Trophoblast cell (in vitro differentiated cells and primary cell): ENCODE results near the gene RRBP1.

Source experiments
- DNase-seq, 2 donors: peaks; one replicate each; pipeline ENCODE4 v3.0.0-alpha.2; 2016
- H2AFZ ChIP-seq: 2 replicates; pipeline ENCODE4 v1.6.1; 2013; ENCODE audit warnings: low read length, moderate library complexity, mild to moderate bottlenecking; ENCODE audit not compliant: insufficient read depth, poor library complexity
- H2AK5ac ChIP-seq: 2 replicates; pipeline ENCODE4 v1.6.1; 2013; ENCODE audit warnings: mild to moderate bottlenecking, low read length
- H2BK120ac ChIP-seq: 2 replicates; pipeline ENCODE4 v1.6.1; 2013; ENCODE audit warnings: low read length, mild to moderate bottlenecking, moderate library complexity; ENCODE audit not compliant: insufficient read depth, poor library complexity
- H2BK12ac ChIP-seq: 2 replicates; pipeline ENCODE4 v1.6.1; 2013; ENCODE audit warnings: mild to moderate bottlenecking, low read length, moderate library complexity
- H2BK5ac ChIP-seq: 2 replicates; pipeline ENCODE4 v1.6.1; 2013; ENCODE audit warnings: low read length, low read depth, moderate library complexity, mild to moderate bottlenecking; ENCODE audit not compliant: poor library complexity
- H3K14ac ChIP-seq: 2 replicates; pipeline ENCODE4 v1.6.1; 2013; ENCODE audit warnings: mild to moderate bottlenecking, low read length
- H3K18ac ChIP-seq: 2 replicates; pipeline ENCODE4 v1.6.1; 2013; ENCODE audit warnings: mild to moderate bottlenecking, low read length
- H3K23ac ChIP-seq: 2 replicates; pipeline ENCODE4 v1.6.1; 2013; ENCODE audit warnings: low read length
- H3K27ac ChIP-seq: 2 replicates; pipeline ENCODE4 v1.5.1; 2013; ENCODE audit warnings: low read depth, mild to moderate bottlenecking, inconsistent platforms, low read length, moderate library complexity
- H3K27me3 ChIP-seq: 2 replicates; pipeline ENCODE4 v1.6.1; 2013; ENCODE audit warnings: inconsistent platforms, mild to moderate bottlenecking, low read length, moderate library complexity; ENCODE audit not compliant: insufficient read depth
- H3K36me3 ChIP-seq, 2 experiments: 1 replicate in 1 of 2; 2 replicates in 1 of 2; pipeline ENCODE4 v1.6.1; 2013; ENCODE audit warnings: low read length in 2 of 2, mild to moderate bottlenecking in 2 of 2, moderate library complexity in 1 of 2; ENCODE audit not compliant: insufficient read depth in 2 of 2, control insufficient read depth in 1 of 2
- H3K4ac ChIP-seq: 2 replicates; pipeline ENCODE4 v1.6.1; 2013; ENCODE audit warnings: low read depth, mild to moderate bottlenecking, low read length, moderate library complexity
- H3K4me1 ChIP-seq, 2 experiments: 1 replicate in 1 of 2; 2 replicates in 1 of 2; pipeline ENCODE4 v1.6.1; 2013; ENCODE audit warnings: low read length in 2 of 2, mild to moderate bottlenecking in 2 of 2, moderate library complexity in 1 of 2; ENCODE audit not compliant: insufficient read depth in 2 of 2, control insufficient read depth in 1 of 2
- H3K4me2 ChIP-seq: 2 replicates; pipeline ENCODE4 v1.6.1; 2013; ENCODE audit warnings: inconsistent platforms, mild to moderate bottlenecking, low read length, moderate library complexity
- H3K4me3 ChIP-seq: 2 replicates; pipeline ENCODE4 v1.5.1; 2013; ENCODE audit warnings: mild to moderate bottlenecking, low read depth, low read length, inconsistent platforms
- H3K79me1 ChIP-seq: one replicate; pipeline ENCODE4 v1.6.1; 2013; ENCODE audit warnings: low read length
- H3K79me2 ChIP-seq: 2 replicates; pipeline ENCODE4 v1.6.1; 2013; ENCODE audit warnings: low read length, mild to moderate bottlenecking; ENCODE audit not compliant: control insufficient read depth, insufficient read depth, poor library complexity
- H3K9ac ChIP-seq: 2 replicates; pipeline ENCODE4 v1.6.1; 2013; ENCODE audit warnings: mild to moderate bottlenecking, low read length
- H3K9me3 ChIP-seq: 2 replicates; pipeline ENCODE4 v1.6.1; 2013; ENCODE audit warnings: low read depth, mild to moderate bottlenecking, control low read depth, inconsistent platforms, low read length; ENCODE audit not compliant: insufficient read depth
- H4K12ac ChIP-seq: 2 replicates; pipeline ENCODE4 v1.6.1; 2013; ENCODE audit warnings: low read depth, mild to moderate bottlenecking, low read length, moderate library complexity
- H4K8ac ChIP-seq: 2 replicates; pipeline ENCODE4 v1.6.1; 2013; ENCODE audit warnings: low read depth, mild to moderate bottlenecking, low read length, moderate library complexity
- H4K91ac ChIP-seq: one replicate; pipeline ENCODE4 v1.6.1; 2013; ENCODE audit warnings: low read depth, mild to moderate bottlenecking, low read length, moderate library complexity
- WGBS: extraction: QIAGEN DNeasy Blood & Tissue Kit; methylation state at CpG from one replicate; pipeline ENCODE4 v1.1.7; 2013; ENCODE audit warnings: missing lambda C conversion rate; ENCODE audit not compliant: insufficient read length, insufficient coverage; ENCODE audit errors: extremely low coverage; 5-methylcytosine and 5-hydroxymethylcytosine counted together

Gene RRBP1

DNA sequence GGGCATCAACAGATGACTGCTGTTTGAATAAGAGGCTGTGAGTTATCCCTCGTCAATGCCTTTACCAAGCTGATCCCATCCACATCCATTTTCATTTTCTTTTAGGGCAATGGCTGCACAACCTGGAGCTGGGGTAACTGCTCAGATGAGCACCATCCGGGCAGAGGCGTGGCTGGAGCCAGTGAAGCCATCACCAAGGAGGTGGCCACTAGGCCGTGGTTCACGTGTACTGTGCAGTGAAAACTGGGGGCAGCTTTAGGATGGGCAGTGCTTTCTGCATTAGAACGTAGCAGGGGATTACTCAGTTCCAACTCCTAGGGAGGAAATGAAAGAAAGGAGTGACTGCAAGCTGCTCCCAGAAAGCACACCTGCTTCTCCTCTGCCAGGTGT, 51.2 kb downstream of the RRBP1 start:
- no peak overlapping the region for H4K8ac ChIP-seq
- H2AFZ ChIP-seq = no peak overlapping the region
- H4K91ac ChIP-seq = no peak overlapping the region
- H3K9ac ChIP-seq = no peak overlapping the region
- no peak overlapping the region for H3K4ac ChIP-seq
- H3K4me1 ChIP-seq = no peaks in the 10 kb centered on the region
- peaks cover 91 to 98% of the 10 kb centered on the region in 2 experiments for H3K36me3 ChIP-seq
- no peaks in the 10 kb centered on the region for H3K79me1 ChIP-seq
- H3K79me2 ChIP-seq = no peaks in the 10 kb centered on the region
- H2BK120ac ChIP-seq = no peak overlapping the region
- H3K27me3 ChIP-seq = no peaks in the 10 kb centered on the region
- no peak overlapping the region for H2AK5ac ChIP-seq
- no peaks in the 10 kb centered on the region for H3K9me3 ChIP-seq
- no peak overlapping the region for H2BK5ac ChIP-seq
- no peak overlapping the region for H2BK12ac ChIP-seq
- no peak overlapping the region for H3K4me2 ChIP-seq
- no peak overlapping the region for H3K18ac ChIP-seq
- H3K23ac ChIP-seq = no peak overlapping the region
- no peak overlapping the region for H4K12ac ChIP-seq
- no peak for DNase-seq
- H3K14ac ChIP-seq = no peak overlapping the region
- WGBS = no CpG with 5 or more reads among the region's 6 CpGs
- no peak overlapping the region for H3K4me3 ChIP-seq
- no peak overlapping the region for H3K27ac ChIP-seq

DNA sequence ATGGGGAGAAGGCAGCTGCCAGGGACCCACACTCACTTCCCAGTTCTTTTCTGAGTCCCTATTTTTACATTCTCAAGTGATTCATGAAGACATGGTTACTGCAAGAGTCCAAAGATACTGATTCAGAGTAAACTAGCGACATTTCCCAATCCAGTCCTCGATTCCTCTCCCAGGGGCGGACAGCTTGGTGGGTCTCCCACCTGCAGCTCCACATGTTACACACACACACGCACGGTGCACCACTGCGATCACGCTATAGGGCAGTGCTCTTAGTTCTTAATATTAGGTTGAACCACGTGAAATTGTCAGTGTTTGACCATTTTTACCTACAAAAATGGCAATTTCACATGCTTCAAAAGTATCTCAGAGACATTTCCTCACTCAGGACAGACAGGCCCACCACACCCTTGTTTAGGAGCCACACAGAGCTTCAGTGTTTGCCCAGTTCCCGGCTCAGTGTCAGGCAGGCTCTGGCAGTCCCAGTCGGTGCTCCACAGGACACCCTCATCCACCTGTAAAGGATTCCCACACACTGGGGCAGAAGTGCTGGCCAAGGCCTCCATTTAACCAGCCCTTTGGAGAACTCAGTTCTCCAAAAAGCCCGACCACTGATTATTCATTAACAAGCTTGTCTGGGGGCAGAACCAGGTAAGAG, 51.8 kb downstream of the RRBP1 start:
- H4K8ac ChIP-seq = no peak overlapping the region
- no peaks in the 10 kb centered on the region for H3K4me1 ChIP-seq
- H2BK120ac ChIP-seq = no peak overlapping the region
- H3K9me3 ChIP-seq = no peaks in the 10 kb centered on the region
- no peak overlapping the region for H3K4ac ChIP-seq
- no CpG with 5 or more reads among the region's 11 CpGs for WGBS
- H2AFZ ChIP-seq = no peak overlapping the region
- H3K27ac ChIP-seq = no peak overlapping the region
- no peak overlapping the region for H4K91ac ChIP-seq
- H3K36me3 ChIP-seq = peaks cover 91 to 98% of the 10 kb centered on the region in 2 experiments
- no peak for DNase-seq
- no peak overlapping the region for H2AK5ac ChIP-seq
- no peak overlapping the region for H3K9ac ChIP-seq
- no peak overlapping the region for H3K4me2 ChIP-seq
- no peaks in the 10 kb centered on the region for H3K27me3 ChIP-seq
- no peak overlapping the region for H3K4me3 ChIP-seq
- no peak overlapping the region for H3K14ac ChIP-seq
- H3K18ac ChIP-seq = no peak overlapping the region
- no peak overlapping the region for H2BK5ac ChIP-seq
- no peaks in the 10 kb centered on the region for H3K79me1 ChIP-seq
- H3K79me2 ChIP-seq = no peaks in the 10 kb centered on the region
- no peak overlapping the region for H3K23ac ChIP-seq
- H4K12ac ChIP-seq = no peak overlapping the region
- no peak overlapping the region for H2BK12ac ChIP-seq

DNA sequence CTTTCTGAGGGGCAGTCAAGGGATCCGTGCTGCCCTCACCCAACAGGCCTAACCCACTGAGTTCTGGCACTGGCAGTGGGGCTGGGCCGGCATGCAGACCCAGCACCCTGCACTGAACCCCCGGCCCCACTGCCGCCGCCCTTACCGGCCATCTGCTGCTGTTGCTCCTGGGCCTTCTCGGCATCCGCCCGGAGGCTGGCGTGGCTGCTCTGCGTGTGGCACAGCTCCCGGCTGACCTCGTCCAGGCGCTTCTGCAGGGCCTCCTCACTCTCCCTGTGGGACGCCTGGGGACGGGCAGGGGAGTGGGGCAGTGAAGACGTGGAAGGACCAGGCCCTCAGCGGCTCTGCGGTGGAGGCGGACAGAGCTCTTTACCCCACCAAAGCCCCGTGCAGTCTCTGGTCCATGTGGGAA, 52.4 kb downstream of the RRBP1 start:
- Histone ChIP-seq H3K4ac (no peak overlapping the region), H2BK5ac (no peak overlapping the region), H3K9me3 (no peaks in the 10 kb centered on the region), H2AK5ac (no peak overlapping the region), H3K18ac (no peak overlapping the region), H3K27me3 (no peaks in the 10 kb centered on the region), H3K4me2 (no peak overlapping the region), H2BK12ac (no peak overlapping the region), H3K9ac (no peak overlapping the region), H4K91ac (no peak overlapping the region), H3K14ac (no peak overlapping the region), H3K4me1 (no peaks in the 10 kb centered on the region), H4K12ac (no peak overlapping the region), H4K8ac (no peak overlapping the region), H2AFZ (no peak overlapping the region), H2BK120ac (no peak overlapping the region), H3K23ac (no peak overlapping the region), H3K27ac (no peak overlapping the region), H3K79me1 (no peaks in the 10 kb centered on the region), H3K36me3 (peaks cover 91 to 98% of the 10 kb centered on the region in 2 experiments), H3K4me3 (no peak overlapping the region), H3K79me2 (no peaks in the 10 kb centered on the region)
- WGBS = no CpG with 5 or more reads among the region's 21 CpGs
- no peak for DNase-seq

DNA sequence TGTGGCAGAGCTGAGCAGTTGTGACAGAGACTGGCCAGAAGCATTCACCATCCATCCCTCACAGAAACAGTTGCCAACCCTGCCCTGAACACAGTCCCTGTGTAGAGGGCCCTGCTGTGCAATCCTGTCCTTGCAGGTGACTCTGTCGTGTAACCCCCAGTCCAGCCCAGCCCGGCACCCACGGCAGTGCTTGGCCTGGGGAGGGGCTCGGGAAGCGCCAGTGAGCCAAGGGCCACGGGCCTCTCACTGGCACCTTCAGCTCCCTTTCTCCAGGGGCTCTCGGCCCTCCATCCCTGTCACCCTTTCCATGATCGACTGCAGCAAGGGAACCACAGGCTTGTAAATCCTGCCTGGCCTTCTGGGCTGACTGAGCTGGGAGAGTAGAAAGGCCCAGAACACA, 53.0 kb downstream of the RRBP1 start:
- H3K18ac ChIP-seq = no peak overlapping the region
- H3K4me1 ChIP-seq = no peaks in the 10 kb centered on the region
- no peak overlapping the region for H2BK120ac ChIP-seq
- no peak overlapping the region for H2BK12ac ChIP-seq
- H3K9me3 ChIP-seq = peaks cover 3% of the 10 kb centered on the region
- no CpG with 5 or more reads among the region's 8 CpGs for WGBS
- H4K12ac ChIP-seq = no peak overlapping the region
- no peak overlapping the region for H2AK5ac ChIP-seq
- no peak overlapping the region for H4K8ac ChIP-seq
- H3K14ac ChIP-seq = no peak overlapping the region
- H3K79me2 ChIP-seq = no peaks in the 10 kb centered on the region
- no peak overlapping the region for H3K4ac ChIP-seq
- no peak overlapping the region for H3K23ac ChIP-seq
- H3K4me2 ChIP-seq = no peak overlapping the region
- H2BK5ac ChIP-seq = no peak overlapping the region
- H3K4me3 ChIP-seq = no peak overlapping the region
- H3K36me3 ChIP-seq = peaks cover 91 to 98% of the 10 kb centered on the region in 2 experiments
- no peak for DNase-seq
- H2AFZ ChIP-seq = no peak overlapping the region
- no peak overlapping the region for H3K27ac ChIP-seq
- H3K27me3 ChIP-seq = no peaks in the 10 kb centered on the region
- H4K91ac ChIP-seq = no peak overlapping the region
- no peak overlapping the region for H3K9ac ChIP-seq
- no peaks in the 10 kb centered on the region for H3K79me1 ChIP-seq
